Thyroid gland (tissue), 4 donors: ENCODE results near the gene CRYGB. TPM values are rescaled to one million over a fixed set of nuclear protein-coding genes. Genes with fewer than 3 reads are reported as not detected.
"Not testable (repeated sequence)": the region's sequence is repeated elsewhere in the genome, so short reads cannot be mapped to it uniquely, and the experiment has no call there.

Experiments
- DNase-seq, 2 donors: peaks; one replicate each; pipeline ENCODE4 v3.0.0-alpha.2; 2019
- H3K27ac ChIP-seq, 3 donors: fragments of 200-600 bp; sonication (generic); 1 replicate in 2 of 3; 2 replicates in 1 of 3; pipeline ENCODE4 v1.5.1; 2016 to 2019; ENCODE audit warnings: mild to moderate bottlenecking in 1 of 3, moderate library complexity in 1 of 3
- H3K27me3 ChIP-seq: fragments of 200-600 bp; sonication (generic); one replicate; pipeline ENCODE4 v1.5.1; 2019
- H3K36me3 ChIP-seq, 2 donors: fragments of 200-600 bp; sonication (generic); one replicate each; pipeline ENCODE4 v1.5.1; 2016 to 2019
- H3K4me1 ChIP-seq, 2 donors: fragments of 200-600 bp; sonication (generic); one replicate each; pipeline ENCODE4 v1.5.1; 2017 to 2019
- H3K4me3 ChIP-seq, 3 donors: fragments of 200-600 bp; sonication (generic); replicated peaks in 1 of 3; 1 replicate in 2 of 3; 2 replicates in 1 of 3; pipeline ENCODE4 v1.5.1; 2016; ENCODE audit warnings: mild to moderate bottlenecking in 1 of 3
- H3K9me3 ChIP-seq: fragments of 200-600 bp; sonication (generic); one replicate; pipeline ENCODE4 v1.5.1; 2017
- CTCF ChIP-seq, 6 experiments: fragments of 200-600 bp in 3 of 6; fragments of 450-650 bp in 3 of 6; sonication (generic) in 3 of 6; IDR thresholded peaks; one replicate each; pipeline ENCODE4 v1.5.1; 2016 to 2019; ENCODE audit warnings: antibody characterized with exemption in 6 of 6, mild to moderate bottlenecking in 2 of 6, inconsistent platforms in 1 of 6, moderate library complexity in 1 of 6
- POLR2A ChIP-seq, 2 donors: fragments of 450-650 bp; IDR thresholded peaks; one replicate each; pipeline ENCODE4 v1.6.1; 2017; ENCODE audit warnings: antibody characterized with exemption in 2 of 2, mild to moderate bottlenecking in 2 of 2, moderate library complexity in 1 of 2
- WGBS, 2 donors: methylation state at CpG; one replicate each; pipeline ENCODE4 v1.1.5; 2017; 5-methylcytosine and 5-hydroxymethylcytosine counted together
- intact Hi-C: fragments of 100-400 bp; cut with DNase I; formaldehyde crosslinking; loops from one replicate; pipeline ENCODE4 v1.15.1; 2023
- total RNA-seq, 4 donors: library from RNA; depleted of rRNA; stranded (reverse); fragments of >200 nt; gene quantifications; one replicate each; pipeline ENCODE4 v1.2.3, GENCODE V29; 2016

CRYGB gene
- total RNA-seq, 4 donors from 2014 or later, result not detected

GRCh38 chr2:208118918-208119317 is 27.0 kb downstream of the CRYGB start:
- no peaks in the 10 kb centered on the region for H3K9me3 ChIP-seq
- 93 to 99% methylated on average over 3 of the region's 3 CpGs for WGBS, 2 donors
- intact Hi-C loops, result no loop called here
- no peaks in the 10 kb centered on the region for H3K4me1 ChIP-seq
- DNase-seq, result no peak
- no peak overlapping the region for H3K4me3 ChIP-seq
- H3K27me3 ChIP-seq, result peaks cover 6% of the 10 kb centered on the region
- H3K27ac ChIP-seq, result no peak overlapping the region
- TF ChIP-seq CTCF (IDR thresholded peaks at IDR 0.05), result no peak
- TF ChIP-seq POLR2A (IDR thresholded peaks at IDR 0.05), result no peak
- no peaks in the 10 kb centered on the region for H3K36me3 ChIP-seq

- WGBS, 2 donors, result 93 to 97% methylated on average over 11 of the region's 11 CpGs
Measured at GRCh38 chr2:208117390-208117789, 28.6 kb downstream of the CRYGB start.

DNA sequence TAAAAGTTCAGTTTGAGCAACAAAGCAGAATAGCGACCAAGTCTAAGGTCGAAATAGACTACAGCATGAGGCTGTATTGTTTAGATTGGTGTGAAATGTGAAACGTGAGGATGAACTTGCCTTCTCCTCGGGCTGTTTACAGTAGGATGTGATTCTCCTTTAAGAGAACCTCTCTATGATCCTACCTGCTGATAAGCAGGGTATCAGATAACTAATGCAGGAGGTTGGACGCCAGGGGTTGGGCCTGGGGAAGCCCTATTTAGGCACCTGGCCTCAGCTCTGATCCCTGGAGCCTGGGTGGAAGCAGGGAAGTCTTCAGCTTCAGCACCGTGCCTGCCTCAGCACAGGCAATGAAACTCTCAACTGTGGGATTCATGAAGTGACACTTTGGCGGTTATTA is 33.0 kb downstream of the CRYGB start:
- no peaks in the 10 kb centered on the region for H3K4me1 ChIP-seq
- 35 to 48% methylated on average over 7 of the region's 7 CpGs for whole genome bisulfite sequencing, 2 donors
- no peak for TF ChIP-seq CTCF (IDR thresholded peaks at IDR 0.05)

More at GRCh38 chr2:208117390-208117789, 28.6 kb downstream of the CRYGB start:
- H3K4me1 ChIP-seq, H3K36me3 ChIP-seq, H3K27ac ChIP-seq, H3K27me3 ChIP-seq, intact Hi-C loops, H3K4me3 ChIP-seq, DNase-seq, H3K9me3 ChIP-seq: not testable (repeated sequence)

DNA sequence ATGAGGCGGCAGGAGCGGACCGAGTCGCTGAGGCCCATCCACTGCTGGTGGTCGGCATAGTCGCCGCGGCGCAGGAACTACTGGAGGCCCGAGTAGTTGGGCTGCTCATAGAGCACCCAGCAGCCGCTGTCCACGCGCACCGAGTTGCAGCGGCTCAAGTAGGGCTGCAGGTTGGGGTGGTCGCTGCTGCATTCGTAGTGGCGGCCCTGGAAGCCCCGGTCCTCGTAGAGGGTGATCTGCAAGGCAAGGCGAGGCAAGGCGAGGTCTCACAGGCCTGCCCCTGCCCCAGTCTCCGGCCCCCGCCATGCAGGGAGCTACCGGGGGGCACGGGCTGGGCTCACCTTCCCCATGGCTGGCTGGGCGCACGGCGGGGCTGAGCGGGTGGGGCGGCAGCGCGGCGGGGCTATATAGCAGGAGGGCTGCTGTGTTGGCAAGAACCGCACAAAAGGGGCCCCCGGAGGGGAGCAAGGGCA is 33.6 kb downstream of the CRYGB start:
- H3K9me3 ChIP-seq, H3K27me3 ChIP-seq, H3K27ac ChIP-seq, H3K4me1 ChIP-seq, H3K36me3 ChIP-seq, intact Hi-C loops, H3K4me3 ChIP-seq, DNase-seq: not testable (repeated sequence)
- WGBS, 2 donors, result 10 to 14% methylated on average over 13 to 23 of the region's 36 CpGs

More for the DNA sequence above, 33.0 kb downstream of the CRYGB start:
- no peak for DNase-seq
- H3K27me3 ChIP-seq, result peaks cover 4% of the 10 kb centered on the region
- intact Hi-C loops, result no loop called here
- no peak overlapping the region for H3K27ac ChIP-seq
- H3K9me3 ChIP-seq, result no peaks in the 10 kb centered on the region
- no peak overlapping the region for H3K4me3 ChIP-seq
- H3K36me3 ChIP-seq, result no peaks in the 10 kb centered on the region

DNA sequence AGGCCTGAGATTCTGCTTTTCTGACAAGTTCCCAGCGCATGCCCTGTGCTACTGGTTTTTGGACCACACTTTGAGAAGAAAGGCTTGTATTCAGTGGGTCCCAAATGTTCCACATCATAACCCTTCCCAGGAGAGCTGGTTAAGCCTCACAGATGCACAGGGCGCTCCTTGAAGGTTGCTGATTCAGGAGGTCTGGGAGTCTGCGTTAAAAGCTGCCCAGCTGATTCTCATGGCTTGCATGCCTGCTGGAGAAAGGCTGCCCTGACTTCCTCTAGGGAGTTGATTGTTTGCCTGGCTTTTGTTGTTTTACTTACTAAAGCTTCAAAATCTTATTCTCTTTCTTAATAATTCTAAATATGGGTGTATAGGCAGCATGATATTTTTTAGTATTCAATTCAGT is 42.3 kb downstream of the CRYGB start:
- Histone ChIP-seq H3K36me3 (no peaks in the 10 kb centered on the region), H3K9me3 (no peaks in the 10 kb centered on the region), H3K4me3 (no peak overlapping the region), H3K4me1 (no peaks in the 10 kb centered on the region), H3K27me3 (no peaks in the 10 kb centered on the region), H3K27ac (no peak overlapping the region)
- 80 to 86% methylated on average over 3 of the region's 3 CpGs for WGBS, 2 donors
- no peak for DNase-seq
- TF ChIP-seq POLR2A (IDR thresholded peaks at IDR 0.05) (no peak), CTCF (IDR thresholded peaks at IDR 0.05) (no peak)
- intact Hi-C loops, result no loop called here

- DNase-seq, result no peak
- WGBS, 2 donors, result 49 to 55% methylated on average over 10 of the region's 10 CpGs
- H3K36me3 ChIP-seq, result no peaks in the 10 kb centered on the region
- H3K27me3 ChIP-seq, result no peaks in the 10 kb centered on the region
- no peaks in the 10 kb centered on the region for H3K4me1 ChIP-seq
- H3K9me3 ChIP-seq, result no peaks in the 10 kb centered on the region
- intact Hi-C loops, result no loop called here
- no peak overlapping the region for H3K27ac ChIP-seq
- no peak overlapping the region for H3K4me3 ChIP-seq
- TF ChIP-seq POLR2A (IDR thresholded peaks at IDR 0.05), result no peak
- TF ChIP-seq CTCF (IDR thresholded peaks at IDR 0.05), result no peak
Measured at GRCh38 chr2:208101716-208102631, 44.0 kb downstream of the CRYGB start.
